H9 (cell line): ENCODE data around the gene SCTR. TPM values are rescaled to one million over a fixed set of nuclear protein-coding genes. Genes with fewer than 3 reads are reported as not detected.

ENCODE experiments used
- DNase-seq: peaks from one replicate; pipeline ENCODE4 v3.0.0-alpha.2; 2017
- H2AFZ ChIP-seq: one replicate; pipeline ENCODE4 v1.6.1; 2013; ENCODE audit warnings: mild to moderate bottlenecking, low read length, control low read depth, moderate library complexity
- H2AK5ac ChIP-seq: 2 replicates; pipeline ENCODE4 v1.6.1; 2013; ENCODE audit warnings: low read length, control low read depth, mixed read lengths; ENCODE audit not compliant: insufficient read length
- H2BK120ac ChIP-seq: one replicate; pipeline ENCODE4 v1.6.1; 2013; ENCODE audit warnings: low read depth, mild to moderate bottlenecking, low read length, control low read depth, inconsistent platforms; ENCODE audit not compliant: poor library complexity, severe bottlenecking
- H2BK12ac ChIP-seq: 2 replicates; pipeline ENCODE4 v1.6.1; 2013; ENCODE audit warnings: low read length, control low read depth, mixed read lengths, low read depth; ENCODE audit not compliant: insufficient read length
- H2BK15ac ChIP-seq: 2 replicates; pipeline ENCODE4 v1.6.1; 2013; ENCODE audit warnings: low read depth, low read length, control low read depth
- H2BK20ac ChIP-seq: one replicate; pipeline ENCODE4 v1.6.1; 2013; ENCODE audit warnings: low read depth, mild to moderate bottlenecking, low read length, control low read depth, inconsistent platforms; ENCODE audit not compliant: poor library complexity, severe bottlenecking
- H2BK5ac ChIP-seq: 2 replicates; pipeline ENCODE4 v1.6.1; 2013; ENCODE audit warnings: low read length, control low read depth, mixed read lengths; ENCODE audit not compliant: insufficient read length
- H3K14ac ChIP-seq: 2 replicates; pipeline ENCODE4 v1.6.1; 2013; ENCODE audit warnings: low read length, control low read depth; ENCODE audit not compliant: insufficient read depth
- H3K18ac ChIP-seq: 2 replicates; pipeline ENCODE4 v1.6.1; 2013; ENCODE audit warnings: low read depth, mild to moderate bottlenecking, mixed read lengths, low read length, control low read depth; ENCODE audit not compliant: insufficient read length
- H3K23ac ChIP-seq: 2 replicates; pipeline ENCODE4 v1.6.1; 2013; ENCODE audit warnings: low read length, control low read depth, mixed read lengths, low read depth; ENCODE audit not compliant: insufficient read length
- H3K23me2 ChIP-seq: 2 replicates; pipeline ENCODE4 v1.6.1; 2013; ENCODE audit warnings: low read depth, mild to moderate bottlenecking, mixed read lengths, low read length, control low read depth; ENCODE audit not compliant: insufficient read length, poor library complexity, severe bottlenecking
- H3K27ac ChIP-seq: 2 replicates; pipeline ENCODE4 v1.5.1; 2013; ENCODE audit warnings: low read length, control low read depth, mixed read lengths, low read depth; ENCODE audit not compliant: insufficient read length
- H3K27me3 ChIP-seq: 2 replicates; pipeline ENCODE4 v1.6.1; 2013; ENCODE audit warnings: low read length, control low read depth, inconsistent platforms; ENCODE audit not compliant: insufficient read depth
- H3K4ac ChIP-seq: 2 replicates; pipeline ENCODE4 v1.6.1; 2013; ENCODE audit warnings: low read depth, mild to moderate bottlenecking, control low read depth, inconsistent platforms, low read length, moderate library complexity
- H3K4me1 ChIP-seq: 2 replicates; pipeline ENCODE4 v1.6.1; 2013; ENCODE audit warnings: low read length, control low read depth, inconsistent platforms; ENCODE audit not compliant: insufficient read depth
- H3K4me2 ChIP-seq: 2 replicates; pipeline ENCODE4 v1.6.1; 2013; ENCODE audit warnings: low read length, control low read depth, mixed read lengths; ENCODE audit not compliant: insufficient read length, insufficient read depth
- H3K56ac ChIP-seq: 2 replicates; pipeline ENCODE4 v1.6.1; 2013; ENCODE audit warnings: low read depth, mild to moderate bottlenecking, mixed read lengths, low read length, control low read depth; ENCODE audit not compliant: insufficient read length
- H3K79me1 ChIP-seq: 2 replicates; pipeline ENCODE4 v1.6.1; 2013; ENCODE audit warnings: low read depth, mild to moderate bottlenecking, moderate library complexity, low read length, control low read depth, inconsistent platforms; ENCODE audit not compliant: insufficient read depth, poor library complexity, severe bottlenecking
- H3K79me2 ChIP-seq: 2 replicates; pipeline ENCODE4 v1.6.1; 2013; ENCODE audit warnings: low read length, control low read depth, inconsistent platforms; ENCODE audit not compliant: insufficient read depth
- H3K9ac ChIP-seq: 2 replicates; pipeline ENCODE4 v1.6.1; 2013; ENCODE audit warnings: low read length, control low read depth, mixed read lengths; ENCODE audit not compliant: insufficient read length; ENCODE audit errors: extremely low read depth
- H3K9me3 ChIP-seq: one replicate; pipeline ENCODE4 v1.6.1; 2013; ENCODE audit warnings: low read depth, low read length, inconsistent platforms; ENCODE audit not compliant: control insufficient read depth
- H3T11ph ChIP-seq: one replicate; pipeline ENCODE4 v1.6.1; 2013; ENCODE audit warnings: mild to moderate bottlenecking, low read length, control low read depth, inconsistent platforms
- H4K20me1 ChIP-seq: one replicate; pipeline ENCODE4 v1.6.1; 2013; ENCODE audit not compliant: control insufficient read depth, insufficient read length, insufficient read depth
- H4K5ac ChIP-seq: 2 replicates; pipeline ENCODE4 v1.6.1; 2013; ENCODE audit warnings: low read depth, mild to moderate bottlenecking, mixed read lengths, low read length, control low read depth; ENCODE audit not compliant: insufficient read length
- H4K8ac ChIP-seq: replicated peaks from 2 replicates; pipeline ENCODE4 v1.6.1; 2013; ENCODE audit warnings: low read length, control low read depth, mixed read lengths, low read depth; ENCODE audit not compliant: insufficient read length
- H4K91ac ChIP-seq: 2 replicates; pipeline ENCODE4 v1.6.1; 2013; ENCODE audit warnings: low read depth, mild to moderate bottlenecking, moderate library complexity, mixed read lengths, low read length, control low read depth; ENCODE audit not compliant: insufficient read length
- H3K27ac Mint-ChIP-seq, 3 experiments: 2 replicates in 2 of 3; 3 replicates in 1 of 3; pipeline ENCODE4 v1.8.0; 2020 to 2021; ENCODE audit warnings: mixed read lengths in 3 of 3, mild to moderate bottlenecking in 1 of 3, moderate library complexity in 1 of 3
- H3K27me3 Mint-ChIP-seq: 2 replicates; pipeline ENCODE4 v1.8.0; 2021; ENCODE audit warnings: low read depth, mild to moderate bottlenecking, moderate library complexity, mixed read lengths
- H3K36me3 Mint-ChIP-seq, 3 experiments: 2 replicates in 2 of 3; 3 replicates in 1 of 3; pipeline ENCODE4 v1.8.0; 2020 to 2021; ENCODE audit warnings: low read depth in 3 of 3, mixed read lengths in 3 of 3; ENCODE audit not compliant: insufficient read depth in 1 of 3
- H3K4me1 Mint-ChIP-seq, 2 experiments: 2 replicates each; pipeline ENCODE4 v1.8.0; 2020; ENCODE audit warnings: mixed read lengths in 2 of 2
- H3K4me3 Mint-ChIP-seq, 2 experiments: 2 replicates in 1 of 2; 3 replicates in 1 of 2; pipeline ENCODE4 v1.8.0; 2020 to 2021; ENCODE audit warnings: mild to moderate bottlenecking in 2 of 2, mixed read lengths in 2 of 2, moderate library complexity in 1 of 2
- H3K9me3 Mint-ChIP-seq, 2 experiments: 2 replicates in 1 of 2; 3 replicates in 1 of 2; pipeline ENCODE4 v1.8.0; 2020; ENCODE audit warnings: mild to moderate bottlenecking in 2 of 2, mixed read lengths in 2 of 2, moderate library complexity in 1 of 2
- CTCF ChIP-seq: fragments of 200-600 bp; sonication (generic); conservative IDR thresholded peaks from 3 replicates; pipeline ENCODE4 v1.8.0; 2021; ENCODE audit warnings: antibody characterized with exemption, mild to moderate bottlenecking
- WGBS: extraction: QIAGEN DNeasy Blood & Tissue Kit; methylation state at CpG from one replicate; pipeline ENCODE4 v1.1.7; 2013; ENCODE audit warnings: missing lambda C conversion rate, low lambda C conversion rate, mixed read lengths; ENCODE audit not compliant: insufficient read length; ENCODE audit errors: extremely low coverage; 5-methylcytosine and 5-hydroxymethylcytosine counted together
- total RNA-seq: library from RNA; stranded (reverse); gene quantifications from 2 replicates; pipeline ENCODE4 v1.2.1, GENCODE V29; 2021

The SCTR gene
- total RNA-seq, 1 experiment from 2014 or later = not detected

DNA sequence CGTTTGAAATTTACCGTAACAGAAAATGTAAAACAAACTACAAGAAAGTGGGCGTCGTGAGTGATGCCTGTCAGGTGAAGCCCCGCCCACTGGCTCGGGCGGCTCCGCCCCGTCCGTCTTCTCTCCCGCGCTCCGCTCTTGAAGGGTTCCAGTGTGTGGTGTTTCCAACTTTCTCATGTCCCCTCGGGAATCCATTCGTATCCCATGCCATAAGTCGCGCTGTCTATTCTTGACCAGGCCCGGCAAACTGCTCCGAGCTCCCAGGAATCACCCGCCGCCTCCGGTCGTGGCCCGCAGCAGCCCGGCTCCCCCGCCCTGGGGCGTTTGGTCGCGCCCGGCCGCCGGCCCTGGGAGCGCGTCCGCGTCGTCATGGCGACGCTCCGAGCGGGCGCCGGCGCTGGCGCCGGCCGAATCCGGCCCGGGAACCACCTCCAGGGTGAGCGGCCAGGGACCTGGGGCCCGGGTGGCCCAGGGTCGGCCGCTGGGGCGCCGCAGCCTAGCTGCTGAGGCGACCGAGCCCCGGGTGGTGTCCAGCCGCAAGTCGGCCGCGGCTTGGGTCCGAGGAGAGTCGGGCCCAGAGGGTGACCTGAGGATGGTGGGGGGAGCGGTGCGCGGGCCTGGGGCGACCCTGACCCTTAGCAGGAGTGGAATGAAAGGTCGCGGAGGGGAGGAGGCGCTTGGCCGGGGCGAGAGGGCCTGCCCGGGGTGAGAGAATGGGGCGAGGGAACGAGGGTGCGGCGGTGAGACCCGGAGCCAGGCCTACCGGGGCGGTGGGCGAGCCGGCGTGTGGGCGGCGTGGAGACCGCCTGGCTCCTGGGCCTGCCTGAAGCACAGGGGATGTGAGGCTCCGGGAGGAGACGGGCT, 20.0 kb upstream of the SCTR start, which contains the start of gene CFAP221:
TSS of gene CFAP221 (plus strand) at position 375 of the 864 bp plus-strand sequence. CDS start 1,683 bp downstream, outside the sequence.
- Histone ChIP-seq H3K27ac (no peak within 1 kb of the TSS), H2BK120ac (no peak within 1 kb of the TSS)
- peak within 1 kb of the TSS; percentile 86 to 91 for H3K4me3 Mint-ChIP-seq

More for the DNA sequence above, 20.0 kb upstream of the SCTR start, which contains the start of gene CFAP221:
- no peak for TF ChIP-seq CTCF
- Histone ChIP-seq H3K18ac (peak within 1 kb of the TSS; percentile 98), H2BK5ac (no peak within 1 kb of the TSS), H3T11ph (no peak within 1 kb of the TSS), H3K4me1 (no peaks in the 10 kb centered on the region), H2AFZ (no peak within 1 kb of the TSS), H3K23ac (no peak within 1 kb of the TSS), H4K91ac (no peak within 1 kb of the TSS), H3K79me1 (no peaks in the 10 kb centered on the region), H4K20me1 (no peaks in the 10 kb centered on the region), H3K4ac (no peak within 1 kb of the TSS), H3K9me3 (no peaks in the 10 kb centered on the region), H3K14ac (peak within 1 kb of the TSS; percentile 96), H2BK12ac (no peak within 1 kb of the TSS), H4K5ac (no peak within 1 kb of the TSS), H3K9ac (peak within 1 kb of the TSS; percentile 86), H2BK20ac (no peak within 1 kb of the TSS), H3K79me2 (no peaks in the 10 kb centered on the region), H4K8ac (no peak within 1 kb of the TSS), H3K27me3 (no peaks in the 10 kb centered on the region; the same call in 1 of the 2 replicates), H3K23me2 (peaks cover 7% of the 10 kb centered on the region), H3K4me2 (peak within 1 kb of the TSS; percentile 54), H3K56ac (no peak within 1 kb of the TSS), H2BK15ac (no peak within 1 kb of the TSS), H2AK5ac (no peak within 1 kb of the TSS)
- Mint-ChIP-seq H3K27me3 (peaks cover 30% of the 10 kb centered on the region), H3K4me1 (peaks cover 12 to 19% of the 10 kb centered on the region in 2 experiments), H3K9me3 (no peaks in the 10 kb centered on the region; a peak in 3 of 5 replicates), H3K36me3 (no peaks in the 10 kb centered on the region), H3K27ac (peak within 1 kb of the TSS; percentile 63 to 92 (median 70); a peak in 4 of 7 replicates)
- peak; percentile 81 for DNase-seq
- no CpG with 5 or more reads among the region's 89 CpGs for WGBS
